Pancreas (tissue), 10 donors: ENCODE measurements around the gene CHRNE. TPM values are rescaled to one million over a fixed set of nuclear protein-coding genes. Genes with fewer than 3 reads are reported as not detected.

Experiments
- ATAC-seq, 4 donors: fragments of 200-7000 bp; cut with Tn5 transposase; one replicate each; pipeline versions ENCODE4 v1.8.0 to v1.9.1; 2020; ENCODE audit warnings: mild to moderate bottlenecking in 4 of 4, moderate library complexity in 4 of 4
- DNase-seq, 6 donors: peaks; one replicate each; pipeline ENCODE4 v3.0.0-alpha.2; 2020
- FAIRE-seq: peaks from 2 replicates; lab custom pipeline; 2012; peaks lifted over from hg19 to GRCh38; lab: Jason Lieb, UNC
- H3K27ac ChIP-seq, 4 donors: fragments of 200-600 bp; sonication (generic); 1 replicate in 3 of 4; 2 replicates in 1 of 4; pipeline versions ENCODE4 v1.5.0 to v1.8.0; 2020
- H3K27me3 ChIP-seq, 4 donors: fragments of 200-600 bp; one replicate each; pipeline ENCODE4 v1.8.0; 2021
- H3K36me3 ChIP-seq, 3 donors: fragments of 200-600 bp; sonication (generic) in 1 of 3; one replicate each; pipeline versions ENCODE4 v1.5.0 to v1.8.0; 2020 to 2021
- H3K4me1 ChIP-seq, 3 donors: fragments of 200-600 bp; one replicate each; pipeline ENCODE4 v1.8.0; 2021
- H3K4me3 ChIP-seq, 4 donors: fragments of 200-600 bp; sonication (generic) in 2 of 4; one replicate each; pipeline versions ENCODE4 v1.5.0 to v1.8.0; 2020 to 2021
- H3K9me3 ChIP-seq, 4 donors: fragments of 200-600 bp; one replicate each; pipeline ENCODE4 v1.8.0; 2021
- WGBS, 2 donors: extraction: QIAGEN DNeasy Blood & Tissue Kit; methylation state at CpG; one replicate each; pipeline ENCODE4 v1.1.7; 2013; 5-methylcytosine and 5-hydroxymethylcytosine counted together
- intact Hi-C, 3 donors: fragments of 100-400 bp; cut with DNase I; formaldehyde crosslinking; loops; one replicate each; pipeline versions ENCODE4 v1.11.1 to v1.14.2; 2022
- polyA plus RNA-seq, 2 donors: library from polyadenylated mRNA; stranded (reverse); fragments of 200-250 nt; gene quantifications; one replicate each; pipeline ENCODE4 v1.2.3, GENCODE V29; 2013
- total RNA-seq, 6 donors: library from RNA; stranded (reverse); fragmentation: NEBNext Ultra II Directional in 4 of 6; extraction: Animal tissue kit (Norgen Biotek cat#: 25700) in 4 of 6; gene quantifications; one replicate each; pipeline versions ENCODE4 v1.2.1 to v1.2.4, GENCODE V29; 2021 to 2023
- TF ChIP-seq, protein P1 (sequence below), 4 donors: fragments of 200-600 bp; sonication (generic) in 3 of 4; IDR thresholded peaks; one replicate each; pipeline versions ENCODE4 v1.5.0 to v1.8.0; 2021; ENCODE audit warnings: antibody characterized with exemption in 4 of 4
- donor health status: healthy with polysubstance abuse.
- donor health status: DM: no; HTN: no; CAD: no; lungs with moderate emphysema.
- donor health status: DM: no; HTN: no; CAD: no.
- donor health status: control.
- donor health status: control.
- donor health status: Bipolar disorder and iron deficiency.
- donor health status: DM: yes; HTN: yes; CAD: no.
- donor health status: DM: no; HTN: no; CAD: no.
- donor health status: DM: no; HTN: no; CAD: no.
- donor health status: DM: yes; HTN: yes; CAD: no.

The CHRNE gene
- total and polyA plus RNA-seq, 8 donors: 0.76 to 2.0 (median 1.3) TPM

DNA sequence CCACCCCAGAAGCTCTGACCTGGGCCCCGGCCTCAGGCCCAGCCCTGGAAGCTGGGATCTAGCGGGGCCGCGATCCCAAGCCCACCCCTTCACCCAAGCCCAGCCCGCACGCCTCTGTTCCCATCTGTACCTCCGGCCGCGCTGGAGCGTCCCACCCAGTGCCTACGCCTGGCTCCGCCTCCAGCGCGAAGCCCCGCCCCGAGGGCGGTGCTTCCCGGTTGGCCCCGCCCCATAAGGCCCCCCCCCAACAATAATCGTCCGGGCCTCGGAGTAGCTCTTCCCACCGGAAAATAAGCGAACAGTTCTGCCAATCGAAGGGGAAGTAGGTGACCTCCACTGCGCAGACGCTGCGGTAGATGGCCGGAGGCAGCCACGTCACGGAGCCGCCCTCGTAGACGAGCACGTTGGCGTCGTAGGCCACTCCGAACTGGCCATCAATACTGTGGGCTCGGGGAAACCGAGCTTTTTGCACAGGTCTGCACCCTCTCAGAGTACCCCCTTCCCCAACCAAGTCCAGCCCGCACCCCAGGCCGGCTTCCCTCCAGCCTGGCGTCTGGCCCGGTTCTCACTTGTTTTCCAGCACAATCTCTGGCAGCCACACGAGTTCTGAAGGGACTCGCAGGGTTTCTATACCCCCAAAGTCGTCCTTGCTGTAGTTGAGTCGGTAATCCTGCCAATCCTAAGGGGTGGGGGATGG lies 1.1 kb downstream of the CHRNE start:
- 56 to 62% methylated on average over 48 of the region's 48 CpGs for WGBS, 2 donors
- peak in 1 of 4 donors; percentile 28 for ATAC-seq
- Histone ChIP-seq H3K36me3 (no peaks in the 10 kb centered on the region), H3K9me3 (no peaks in the 10 kb centered on the region), H3K4me3 (no peak overlapping the region), H3K4me1 (peaks cover 0 to 9% (median 4%) of the 10 kb centered on the region in 3 donors), H3K27ac (peak overlapping the region in 2 of 4 donors; percentile 28 to 74), H3K27me3 (no peaks in the 10 kb centered on the region)
- intact Hi-C loops: loop anchor here in 1 of 3 donors (10.0 kb wide), 1 partner anchor 163 kb away; no protein-coding TSS in a partner anchor
- no peak for FAIRE-seq
- TF ChIP-seq, protein P1, sequence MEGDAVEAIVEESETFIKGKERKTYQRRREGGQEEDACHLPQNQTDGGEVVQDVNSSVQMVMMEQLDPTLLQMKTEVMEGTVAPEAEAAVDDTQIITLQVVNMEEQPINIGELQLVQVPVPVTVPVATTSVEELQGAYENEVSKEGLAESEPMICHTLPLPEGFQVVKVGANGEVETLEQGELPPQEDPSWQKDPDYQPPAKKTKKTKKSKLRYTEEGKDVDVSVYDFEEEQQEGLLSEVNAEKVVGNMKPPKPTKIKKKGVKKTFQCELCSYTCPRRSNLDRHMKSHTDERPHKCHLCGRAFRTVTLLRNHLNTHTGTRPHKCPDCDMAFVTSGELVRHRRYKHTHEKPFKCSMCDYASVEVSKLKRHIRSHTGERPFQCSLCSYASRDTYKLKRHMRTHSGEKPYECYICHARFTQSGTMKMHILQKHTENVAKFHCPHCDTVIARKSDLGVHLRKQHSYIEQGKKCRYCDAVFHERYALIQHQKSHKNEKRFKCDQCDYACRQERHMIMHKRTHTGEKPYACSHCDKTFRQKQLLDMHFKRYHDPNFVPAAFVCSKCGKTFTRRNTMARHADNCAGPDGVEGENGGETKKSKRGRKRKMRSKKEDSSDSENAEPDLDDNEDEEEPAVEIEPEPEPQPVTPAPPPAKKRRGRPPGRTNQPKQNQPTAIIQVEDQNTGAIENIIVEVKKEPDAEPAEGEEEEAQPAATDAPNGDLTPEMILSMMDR (IDR thresholded peaks at IDR 0.05): no peak
- DNase-seq: peak in 4 of 6 donors; percentile 29 to 73 (median 60)

DNA sequence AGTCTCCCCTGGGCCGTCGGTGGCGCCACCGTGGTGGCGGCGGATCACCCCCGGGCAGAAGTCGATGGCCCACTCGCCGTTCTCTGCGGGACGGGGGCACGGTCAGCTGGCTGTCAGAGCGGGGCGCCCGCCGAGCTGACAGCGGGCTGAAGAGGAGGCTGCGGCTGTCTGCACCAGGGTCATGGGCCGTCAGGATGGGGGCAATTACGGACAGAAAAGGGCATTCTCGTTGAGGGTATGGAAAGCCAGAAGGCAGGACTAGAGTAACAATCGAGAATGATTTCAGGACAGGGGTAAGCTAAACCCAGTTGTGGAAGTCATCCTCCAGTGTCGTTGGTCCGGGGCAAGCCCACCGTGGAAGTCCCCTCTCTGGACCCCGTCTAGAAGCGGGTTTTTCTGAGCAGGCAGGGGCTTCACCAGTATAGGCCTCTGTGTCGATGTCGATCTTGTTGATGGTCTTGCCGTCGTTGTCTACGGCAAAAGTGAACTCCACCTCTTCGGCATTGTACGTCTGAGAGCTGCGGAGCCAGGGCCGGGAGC lies 1.7 kb downstream of the CHRNE start:
- no peak overlapping the region for H3K4me3 ChIP-seq
- 73 to 77% methylated on average over 37 of the region's 37 CpGs for WGBS, 2 donors
- H3K27me3 ChIP-seq: no peaks in the 10 kb centered on the region
- peak in 1 of 6 donors; percentile 32 for DNase-seq
- TF ChIP-seq, protein P1 (IDR thresholded peaks at IDR 0.05): no peak
- H3K4me1 ChIP-seq: peaks cover 0 to 9% (median 4%) of the 10 kb centered on the region in 3 donors
- H3K9me3 ChIP-seq: no peaks in the 10 kb centered on the region
- H3K36me3 ChIP-seq: no peaks in the 10 kb centered on the region
- intact Hi-C loops: loop anchor here in 1 of 3 donors (10.0 kb wide), 1 partner anchor 164 kb away; no protein-coding TSS in a partner anchor
- no peak for ATAC-seq
- no peak for FAIRE-seq
- H3K27ac ChIP-seq: peak overlapping the region in 1 of 4 donors; percentile 74

DNA sequence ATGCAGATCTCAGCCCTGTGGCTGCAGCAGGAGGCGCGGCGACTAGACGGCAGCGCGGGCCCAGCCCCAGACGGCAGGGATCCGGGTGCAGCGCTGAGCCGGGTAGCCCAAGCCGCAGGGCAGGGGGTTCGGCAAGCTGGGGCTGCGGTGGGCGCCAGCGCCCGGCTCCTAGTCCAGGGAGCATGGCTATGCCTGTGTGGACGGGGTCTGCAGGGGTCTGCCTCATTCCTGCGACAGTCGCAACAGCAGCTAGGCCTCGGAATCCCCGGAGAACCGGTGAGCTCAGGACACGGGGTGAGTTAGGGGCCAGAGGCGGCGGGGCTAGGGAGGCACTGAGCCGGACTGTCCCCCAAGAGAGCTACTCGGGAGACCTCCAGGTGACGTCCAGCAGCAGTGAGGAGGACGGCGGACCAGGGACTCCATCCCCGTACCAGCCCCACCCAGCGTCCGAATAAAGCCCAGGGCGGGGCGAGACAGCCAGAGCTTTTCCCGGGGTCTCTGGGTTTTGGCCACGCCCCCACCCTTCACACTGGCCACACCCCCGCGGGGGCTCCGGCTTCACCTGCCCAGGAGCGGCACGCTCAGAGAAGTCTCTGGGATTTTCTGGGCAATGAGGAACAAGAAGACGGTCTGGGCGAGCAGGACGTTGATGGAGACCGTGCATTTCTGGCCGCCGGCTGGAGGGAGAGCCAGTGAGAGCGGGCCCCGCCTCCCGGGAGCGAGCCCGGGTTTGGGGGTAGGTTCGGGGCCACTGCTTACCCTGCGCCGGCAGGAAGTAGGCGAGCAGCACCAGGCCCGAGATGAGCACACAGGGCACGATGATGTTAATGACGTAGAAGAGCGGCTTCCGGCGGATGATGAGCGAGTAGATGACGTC lies 2.4 kb downstream of the CHRNE start:
- FAIRE-seq (no peak), ATAC-seq (peak in 1 of 4 donors; percentile 1), DNase-seq (peak in 3 of 6 donors; percentile 39 to 81 (median 66))
- Histone ChIP-seq H3K27me3 (no peaks in the 10 kb centered on the region), H3K4me3 (peak overlapping the region; percentile 42 to 73 (median 66)), H3K4me1 (peaks cover 0 to 9% (median 4%) of the 10 kb centered on the region in 3 donors), H3K9me3 (no peaks in the 10 kb centered on the region), H3K27ac (peak overlapping the region in 1 of 4 donors; percentile 74), H3K36me3 (no peaks in the 10 kb centered on the region)
- 47 to 49% methylated on average over 65 of the region's 65 CpGs for WGBS, 2 donors
- intact Hi-C loops: loop anchor here in 1 of 3 donors (10.0 kb wide), 1 partner anchor 164 kb away; no protein-coding TSS in a partner anchor
- TF ChIP-seq, protein P1 (IDR thresholded peaks at IDR 0.05): no peak

DNA sequence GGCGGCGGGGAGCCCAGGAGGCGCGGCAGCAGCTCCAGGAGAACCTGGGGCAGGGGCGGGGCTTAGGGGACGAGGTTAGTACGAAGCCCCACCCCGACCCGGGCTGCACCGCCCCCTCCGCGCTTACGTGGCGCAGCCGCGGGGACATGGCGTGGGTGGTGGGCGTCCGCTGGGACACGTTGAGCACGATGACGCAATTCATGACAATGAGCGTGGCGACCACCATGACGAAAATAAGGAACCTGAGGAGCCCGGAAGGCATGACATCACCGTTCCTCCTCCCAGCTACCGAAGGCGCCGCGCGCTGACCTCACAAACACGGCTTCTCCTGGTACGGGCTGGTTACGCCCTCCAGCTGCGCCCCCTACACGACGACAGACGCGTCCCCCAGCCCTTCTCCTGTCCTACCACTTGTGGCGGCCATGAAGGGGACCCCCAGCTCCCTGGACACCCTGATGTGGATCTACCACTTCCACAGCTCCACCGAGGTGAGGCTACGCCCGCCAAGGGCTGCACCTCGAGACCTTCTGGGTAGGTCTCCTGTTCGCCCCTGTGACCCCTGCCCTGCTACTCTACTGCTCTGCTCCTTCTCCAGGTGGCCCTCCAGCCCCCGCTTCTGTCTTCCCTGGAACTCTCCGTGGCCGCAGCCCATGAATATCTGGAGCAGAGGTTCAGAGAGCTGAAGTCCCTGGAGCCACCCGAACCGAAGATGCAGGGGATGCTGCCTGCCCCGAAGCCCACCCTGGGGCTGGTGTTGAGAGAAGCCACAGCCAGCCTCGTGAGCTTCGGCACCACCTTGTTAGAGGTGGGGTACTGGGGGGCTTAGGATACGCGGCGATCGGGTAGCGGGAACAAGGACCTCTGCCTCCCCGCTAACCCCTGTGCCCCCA lies 3.3 kb downstream of the CHRNE start, which contains the start of gene C17orf107:
Gene C17orf107 (plus strand): TSS at position 196 of the 890 bp plus-strand sequence. CDS start 227 bp downstream, at position 423.
- DNase-seq: peak; percentile 83 to 93 (median 90)
- Histone ChIP-seq H3K27me3 (no peaks in the 10 kb centered on the region), H3K9me3 (no peaks in the 10 kb centered on the region), H3K4me1 (peaks cover 0 to 9% (median 4%) of the 10 kb centered on the region in 3 donors), H3K4me3 (peak within 1 kb of the TSS; percentile 42 to 73 (median 66)), H3K36me3 (peaks cover 0 to 4% (median 0%) of the 10 kb centered on the region in 3 donors), H3K27ac (peak within 1 kb of the TSS in 3 of 4 donors; percentile 0 to 28 (median 7))
- FAIRE-seq: no peak
- 6 to 8% methylated on average over 57 to 60 of the region's 60 CpGs for WGBS, 2 donors
- ATAC-seq: peak; percentile 77 to 85 (median 83)
- intact Hi-C loops: loop anchor here (10.0 kb wide), 4 partner anchors 105 to 185 kb away; partner anchors contain the start of genes ARRB2 (in 1 of the 3), CXCL16 (in 1 of the 3), MED11 (in 1 of the 3) and PSMB6 (in 1 of the 3)
- TF ChIP-seq, protein P1 (IDR thresholded peaks at IDR 0.05): no peak
